HCT116 (cell line): ENCODE data around the gene MTIF3. TPM values are rescaled to one million over a fixed set of nuclear protein-coding genes. Genes with fewer than 3 reads are reported as not detected.

Experiments used
- ATAC-seq: fragments of 200-7000 bp; cut with Tn5 transposase; 2 replicates; pipeline ENCODE4 v1.9.1; 2020; ENCODE audit warnings: mild to moderate bottlenecking, moderate library complexity
- BruUV-seq: library from RNA; stranded (reverse); fragments of 400-500 nt; replicated peaks from 2 replicates; lab custom pipeline; 2021; lab: Mats Ljungman, UMichigan
- CTCF ChIA-PET: fragments of 300-600 bp; sonication (Branson Sonifier 250); formaldehyde crosslinking; loops from one replicate; lab custom pipeline; 2021; ENCODE audit warnings: antibody characterized with exemption; lab: Charles Lee
- POLR2A ChIA-PET: fragments of 300-600, 350-600 bp; sonication (Branson Sonifier 250); formaldehyde crosslinking; loops from one replicate; lab custom pipeline; 2021; ENCODE audit warnings: antibody characterized with exemption; lab: Charles Lee
- RAD21 ChIA-PET, 2 experiments: fragments of 300-600 bp; sonication (Branson Sonifier 250); formaldehyde crosslinking; loops; one replicate each; lab custom pipeline; 2023; ENCODE audit warnings: low total read pairs in 2 of 2; ENCODE audit not compliant: uncharacterized antibody in 2 of 2, unreplicated experiment in 2 of 2, low non-redundant PET in 1 of 2; lab: Charles Lee
- DNase-seq: peaks from one replicate; pipeline ENCODE4 v3.0.0-alpha.2; 2010; ENCODE audit warnings: low read depth, low spot score
- H2AFZ ChIP-seq: fragments of 200-600 bp; shearing (Covaris generic), sonication (generic); 2 replicates; pipeline ENCODE4 v1.6.1; 2017; ENCODE audit warnings: low read depth, mixed run types, mixed read lengths, antibody characterized with exemption, low read length; ENCODE audit not compliant: poor library complexity, severe bottlenecking
- H3K27ac ChIP-seq: 2 replicates; pipeline ENCODE4 v1.5.1; 2012; ENCODE audit warnings: low read depth, low read length
- H3K27me3 ChIP-seq: fragments of 200-600 bp; sonication (generic); 2 replicates; pipeline ENCODE4 v1.6.1; 2016; ENCODE audit warnings: mixed run types, low read length, mixed read lengths; ENCODE audit not compliant: insufficient read depth
- H3K36me3 ChIP-seq, 2 experiments: fragments of 200-500 bp in 1 of 2; fragments of 200-600 bp in 1 of 2; sonication (Bioruptor generic) in 1 of 2; sonication (generic) in 1 of 2; 2 replicates each; pipeline versions ENCODE4 v1.5.1 to v1.6.1; 2014 to 2016; ENCODE audit warnings: low read length in 2 of 2, inconsistent platforms in 1 of 2, mixed read lengths in 1 of 2, mixed run types in 1 of 2; ENCODE audit not compliant: insufficient read depth in 2 of 2, control insufficient read depth in 1 of 2
- H3K4me1 ChIP-seq, 2 experiments: fragments of 200-600 bp in 1 of 2; sonication (generic) in 1 of 2; 2 replicates each; pipeline versions ENCODE4 v1.5.1 to v1.6.1; 2012 to 2017; ENCODE audit warnings: low read length in 2 of 2, inconsistent platforms in 1 of 2, mild to moderate bottlenecking in 1 of 2, mixed read lengths in 1 of 2, mixed run types in 1 of 2, moderate library complexity in 1 of 2; ENCODE audit not compliant: insufficient read depth in 2 of 2, control insufficient read depth in 1 of 2
- H3K4me2 ChIP-seq: fragments of 200-600 bp; sonication (generic); 2 replicates; pipeline ENCODE4 v1.6.1; 2017; ENCODE audit warnings: mixed run types, low read length, mixed read lengths
- H3K4me3 ChIP-seq, 2 experiments: fragments of 200-600 bp in 1 of 2; sonication (generic) in 1 of 2; replicated peaks in 1 of 2; 2 replicates each; pipeline ENCODE4 v1.5.1; 2011 to 2016; ENCODE audit warnings: low read length in 2 of 2, control low read depth in 1 of 2, low read depth in 1 of 2, mild to moderate bottlenecking in 1 of 2, mixed read lengths in 1 of 2, mixed run types in 1 of 2
- H3K79me2 ChIP-seq: fragments of 200-600 bp; sonication (generic); 2 replicates; pipeline ENCODE4 v1.6.1; 2017; ENCODE audit warnings: mild to moderate bottlenecking, mixed run types, low read length, moderate library complexity, mixed read lengths; ENCODE audit not compliant: insufficient read depth
- H3K9ac ChIP-seq: fragments of 200-600 bp; sonication (generic); 2 replicates; pipeline ENCODE4 v1.6.1; 2016; ENCODE audit warnings: low read length, mixed read lengths
- H3K9me2 ChIP-seq: fragments of 200-600 bp; sonication (generic), shearing (Covaris generic); 2 replicates; pipeline ENCODE4 v1.6.1; 2017; ENCODE audit warnings: mixed run types, mild to moderate bottlenecking, moderate library complexity; ENCODE audit not compliant: insufficient read depth
- H3K9me3 ChIP-seq, 2 experiments: fragments of 200-500 bp in 1 of 2; fragments of 200-600 bp in 1 of 2; sonication (Bioruptor generic) in 1 of 2; sonication (generic) in 1 of 2; 2 replicates each; pipeline ENCODE4 v1.6.1; 2014 to 2017; ENCODE audit warnings: low read length in 2 of 2, mixed read lengths in 2 of 2, inconsistent platforms in 1 of 2, low read depth in 1 of 2, mild to moderate bottlenecking in 1 of 2, mixed run types in 1 of 2, moderate library complexity in 1 of 2; ENCODE audit not compliant: control insufficient read depth in 1 of 2, insufficient read depth in 1 of 2
- H4K20me1 ChIP-seq: fragments of 200-600 bp; sonication (generic), shearing (Covaris generic); 2 replicates; pipeline ENCODE4 v1.6.1; 2017; ENCODE audit warnings: mixed run types, mild to moderate bottlenecking, moderate library complexity; ENCODE audit not compliant: insufficient read depth
- ATF3 ChIP-seq: IDR thresholded peaks from 2 replicates; pipeline ENCODE4 v1.6.1; 2012
- CEBPB ChIP-seq: IDR thresholded peaks from 2 replicates; pipeline ENCODE4 v1.6.1; 2012; ENCODE audit warnings: low read depth
- CTCF ChIP-seq, 3 experiments: fragments of 200-600 bp in 1 of 3; sonication (generic) in 1 of 3; IDR thresholded peaks in 2 of 3; conservative IDR thresholded peaks in 1 of 3; 2 replicates each; pipeline ENCODE4 v1.5.1; 2012 to 2017; ENCODE audit warnings: low read depth in 2 of 3, low read length in 2 of 3, antibody characterized with exemption in 1 of 3, borderline replicate concordance in 1 of 3, control low read depth in 1 of 3, mild to moderate bottlenecking in 1 of 3, mixed read lengths in 1 of 3, mixed run types in 1 of 3, moderate library complexity in 1 of 3; ENCODE audit not compliant: insufficient read depth in 1 of 3
- FOSL1 ChIP-seq: IDR thresholded peaks from 2 replicates; pipeline ENCODE4 v1.6.1; 2012; ENCODE audit warnings: low read depth
- JUND ChIP-seq: IDR thresholded peaks from 2 replicates; pipeline ENCODE4 v1.6.1; 2012
- POLR2AphosphoS5 ChIP-seq: IDR thresholded peaks from 2 replicates; pipeline ENCODE4 v1.6.1; 2011; ENCODE audit warnings: mild to moderate bottlenecking, low read depth, low read length, moderate library complexity
- RAD21 ChIP-seq: IDR thresholded peaks from 2 replicates; pipeline ENCODE4 v1.6.1; 2012; ENCODE audit warnings: low read depth, mild to moderate bottlenecking
- REST ChIP-seq: IDR thresholded peaks from 2 replicates; pipeline ENCODE4 v1.6.1; 2012; ENCODE audit warnings: low read depth
- TCF7L2 ChIP-seq: IDR thresholded peaks from 2 replicates; pipeline ENCODE4 v1.7.0; 2011; ENCODE audit warnings: borderline replicate concordance, inconsistent platforms; ENCODE audit not compliant: insufficient read depth, insufficient read length; ENCODE audit errors: extremely low read depth
- ZFX ChIP-seq: fragments of 450-650 bp; IDR thresholded peaks from 2 replicates; pipeline ENCODE4 v1.6.1; 2017
- intact Hi-C: fragments of 100-400 bp; cut with micrococcal nuclease; formaldehyde crosslinking; loops from 2 replicates; pipeline ENCODE4 v1.10.0; 2022
- total RNA-seq: library from RNA; stranded (reverse); gene quantifications from one replicate; pipeline ENCODE4 v1.2.1, GENCODE V29; 2021; ENCODE audit not compliant: unreplicated experiment

MTIF3 gene
- total RNA-seq, 1 experiment from 2014 or later = 27.8 TPM

- Histone ChIP-seq H3K9me3 (no peaks in the 10 kb centered on the region), H3K4me3 (no peak overlapping the region), H3K9me2 (no peaks in the 10 kb centered on the region), H3K36me3 (peaks cover 0 to 4% of the 10 kb centered on the region in 2 experiments; a peak in 2 of 4 replicates), H3K27me3 (no peaks in the 10 kb centered on the region), H3K79me2 (0 out of 2 replicates have a peak, but pooled peaks cover 5% of the 10 kb centered on the region), H4K20me1 (no peaks in the 10 kb centered on the region), H2AFZ (no peak overlapping the region), H3K4me1 (no peaks in the 10 kb centered on the region), H3K27ac (no peak overlapping the region), H3K9ac (no peak overlapping the region), H3K4me2 (no peak overlapping the region)
- CTCF ChIA-PET = no interaction called here
- intact Hi-C loops = no loop called here
- DNase-seq = no peak
- POLR2A ChIA-PET = no interaction called here
- no TSS peak for BruUV-seq
- no peak for ATAC-seq
- RAD21 ChIA-PET = no interaction called here
- TF ChIP-seq ATF3 = no peak
- TF ChIP-seq RAD21 = no peak
- TF ChIP-seq CTCF (IDR thresholded peaks at IDR 0.05 in 2 of 3, conservative IDR thresholded peaks at IDR 0.05 in 1 of 3; ENCODE audit: borderline replicate concordance in 1 of 3, insufficient read depth in 1 of 3, low read depth in 2 of 3, low read length in 2 of 3) = no peak
- TF ChIP-seq FOSL1 = no peak
- TF ChIP-seq JUND = no peak
- TF ChIP-seq ZFX = no peak
- TF ChIP-seq POLR2AphosphoS5 = no peak
- no peak for TF ChIP-seq CEBPB
- no peak for TF ChIP-seq REST
- TF ChIP-seq TCF7L2 = no peak
Observed at GRCh38 chr13:27442071-27442647, 8.2 kb downstream of the MTIF3 start.
